ENCODE results near the gene PTRH1. TPM values are rescaled to one million over a fixed set of nuclear protein-coding genes. Genes with fewer than 3 reads are reported as not detected.
"Not testable (repeated sequence)": the region's sequence is repeated elsewhere in the genome, so short reads cannot be mapped to it uniquely, and the experiment has no call there.

Gene PTRH1
- total and polyA plus RNA-seq, 4 donors = 8.6 to 41.7 (median 24.7) TPM

GRCh38 chr9:127761491-127761956 lies 46.1 kb upstream of the PTRH1 start:
- DNase-seq (no peak), ATAC-seq (ENCODE audit: insufficient read depth, low FRiP score) (no peak)
- peaks cover 0 to 7% (median 0%) of the 10 kb centered on the region in 4 donors for H3K36me3 ChIP-seq (ENCODE audit: control insufficient read depth in 4 of 4, insufficient read depth in 4 of 4, low read length in 4 of 4)
- H3K27me3 ChIP-seq (ENCODE audit: control insufficient read depth in 3 of 3, insufficient read depth in 3 of 3, low read length in 2 of 3) = peaks cover 0 to 2% (median 0%) of the 10 kb centered on the region in 3 donors
- no peak overlapping the region for H3K4me3 ChIP-seq
- 63 to 82% methylated on average over 5 of the region's 5 CpGs for WGBS, 2 donors
- TF ChIP-seq, protein P1, sequence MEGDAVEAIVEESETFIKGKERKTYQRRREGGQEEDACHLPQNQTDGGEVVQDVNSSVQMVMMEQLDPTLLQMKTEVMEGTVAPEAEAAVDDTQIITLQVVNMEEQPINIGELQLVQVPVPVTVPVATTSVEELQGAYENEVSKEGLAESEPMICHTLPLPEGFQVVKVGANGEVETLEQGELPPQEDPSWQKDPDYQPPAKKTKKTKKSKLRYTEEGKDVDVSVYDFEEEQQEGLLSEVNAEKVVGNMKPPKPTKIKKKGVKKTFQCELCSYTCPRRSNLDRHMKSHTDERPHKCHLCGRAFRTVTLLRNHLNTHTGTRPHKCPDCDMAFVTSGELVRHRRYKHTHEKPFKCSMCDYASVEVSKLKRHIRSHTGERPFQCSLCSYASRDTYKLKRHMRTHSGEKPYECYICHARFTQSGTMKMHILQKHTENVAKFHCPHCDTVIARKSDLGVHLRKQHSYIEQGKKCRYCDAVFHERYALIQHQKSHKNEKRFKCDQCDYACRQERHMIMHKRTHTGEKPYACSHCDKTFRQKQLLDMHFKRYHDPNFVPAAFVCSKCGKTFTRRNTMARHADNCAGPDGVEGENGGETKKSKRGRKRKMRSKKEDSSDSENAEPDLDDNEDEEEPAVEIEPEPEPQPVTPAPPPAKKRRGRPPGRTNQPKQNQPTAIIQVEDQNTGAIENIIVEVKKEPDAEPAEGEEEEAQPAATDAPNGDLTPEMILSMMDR (IDR thresholded peaks at IDR 0.05; ENCODE audit: control extremely low read depth, extremely low read depth) = no peak
- H3K4me1 ChIP-seq (ENCODE audit: control insufficient read depth in 5 of 5, insufficient read depth in 5 of 5, low read length in 5 of 5) = peaks cover 0 to 8% (median 0%) of the 10 kb centered on the region in 5 donors
- no peaks in the 10 kb centered on the region for H3K9me3 ChIP-seq (ENCODE audit: control insufficient read depth in 4 of 4, insufficient read depth in 3 of 4, low read length in 3 of 4)
- H3K9ac ChIP-seq (ENCODE audit: insufficient read depth in 1 of 2, low read length in 2 of 2) = no peak overlapping the region
- H3K27ac ChIP-seq (ENCODE audit: low read depth in 1 of 2, low read length in 1 of 2) = peak overlapping the region; percentile 68 to 78

DNA sequence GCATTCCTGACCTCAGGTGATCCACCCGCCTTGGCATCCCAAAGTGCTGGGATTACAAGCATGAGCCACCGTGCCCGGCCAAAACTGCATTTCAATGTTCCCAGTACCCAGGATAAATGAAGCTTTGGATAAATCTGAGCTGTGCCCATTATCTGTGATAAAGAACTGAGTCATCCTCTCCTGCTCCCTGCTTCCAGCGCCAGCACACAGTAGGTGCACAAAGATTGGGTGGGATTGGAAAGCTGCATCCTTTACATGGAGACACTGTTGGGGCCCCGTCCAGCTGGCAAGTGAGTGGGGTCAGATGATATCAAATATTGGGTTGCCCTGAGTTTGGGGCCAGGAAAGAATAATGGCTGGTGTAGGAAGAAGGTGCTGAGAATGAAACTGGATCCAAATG lies 45.6 kb upstream of the PTRH1 start:
- TF ChIP-seq, protein P1 (IDR thresholded peaks at IDR 0.05; ENCODE audit: control extremely low read depth, extremely low read depth) = no peak
- H3K4me3 ChIP-seq = no peak overlapping the region
- 63 to 91% methylated on average over 5 of the region's 5 CpGs for WGBS, 2 donors

GRCh38 chr9:127758843-127759242 lies 43.4 kb upstream of the PTRH1 start:
- no peak for ATAC-seq (ENCODE audit: insufficient read depth, low FRiP score)
- Histone ChIP-seq H3K9ac (ENCODE audit: insufficient read depth in 1 of 2, low read length in 2 of 2) (no peak overlapping the region), H3K36me3 (ENCODE audit: control insufficient read depth in 4 of 4, insufficient read depth in 4 of 4, low read length in 4 of 4) (peaks cover 0 to 7% (median 0%) of the 10 kb centered on the region in 4 donors), H3K4me3 (no peak overlapping the region), H3K9me3 (ENCODE audit: control insufficient read depth in 4 of 4, insufficient read depth in 3 of 4, low read length in 3 of 4) (no peaks in the 10 kb centered on the region), H3K27me3 (ENCODE audit: control insufficient read depth in 3 of 3, insufficient read depth in 3 of 3, low read length in 2 of 3) (peaks cover 0 to 14% (median 4%) of the 10 kb centered on the region in 3 donors), H3K4me1 (ENCODE audit: control insufficient read depth in 5 of 5, insufficient read depth in 5 of 5, low read length in 5 of 5) (peaks cover 0 to 8% (median 7%) of the 10 kb centered on the region in 5 donors), H3K27ac (ENCODE audit: low read depth in 1 of 2, low read length in 1 of 2) (peak overlapping the region in 1 of 2 donors; percentile 51)
- no peak for DNase-seq
- WGBS, 2 donors = 72 to 84% methylated on average over 5 of the region's 5 CpGs
- TF ChIP-seq, protein P1 (IDR thresholded peaks at IDR 0.05; ENCODE audit: control extremely low read depth, extremely low read depth) = no peak

More for the DNA sequence above, 45.6 kb upstream of the PTRH1 start:
- Histone ChIP-seq H3K27ac (ENCODE audit: low read depth in 1 of 2, low read length in 1 of 2) (peak overlapping the region; percentile 68 to 78), H3K36me3 (ENCODE audit: control insufficient read depth in 4 of 4, insufficient read depth in 4 of 4, low read length in 4 of 4) (peaks cover 0 to 5% (median 0%) of the 10 kb centered on the region in 4 donors), H3K9ac (ENCODE audit: insufficient read depth in 1 of 2, low read length in 2 of 2) (no peak overlapping the region), H3K27me3 (ENCODE audit: control insufficient read depth in 3 of 3, insufficient read depth in 3 of 3, low read length in 2 of 3) (peaks cover 0 to 6% (median 0%) of the 10 kb centered on the region in 3 donors), H3K9me3 (ENCODE audit: control insufficient read depth in 4 of 4, insufficient read depth in 3 of 4, low read length in 3 of 4) (no peaks in the 10 kb centered on the region), H3K4me1 (ENCODE audit: control insufficient read depth in 5 of 5, insufficient read depth in 5 of 5, low read length in 5 of 5) (peaks cover 0 to 8% (median 0%) of the 10 kb centered on the region in 5 donors)
- ATAC-seq (ENCODE audit: insufficient read depth, low FRiP score) (no peak), DNase-seq (no peak)

DNA sequence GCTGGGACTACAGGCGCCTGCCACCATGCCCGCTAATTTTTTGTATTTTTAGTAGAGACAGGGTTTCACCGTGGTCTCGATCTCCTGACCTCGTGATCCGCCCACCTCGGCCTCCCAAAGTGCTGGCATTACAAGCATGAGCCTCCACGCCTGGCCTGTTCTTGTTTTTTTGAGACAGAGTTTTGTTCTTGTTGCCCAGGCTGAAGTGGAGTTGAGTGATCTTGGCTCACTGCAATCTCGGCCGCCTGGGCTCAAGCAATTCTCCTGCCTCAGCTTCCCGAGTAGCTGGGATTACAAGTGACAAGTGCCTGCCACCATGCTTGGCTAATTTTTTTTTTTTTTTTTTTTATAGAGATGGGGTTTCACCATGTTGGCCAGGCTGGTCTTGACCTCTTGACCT lies 41.3 kb upstream of the PTRH1 start:
- not testable (repeated sequence) for DNase-seq; H3K27ac ChIP-seq (ENCODE audit: low read depth in 1 of 2, low read length in 1 of 2); H3K4me3 ChIP-seq; ATAC-seq (ENCODE audit: insufficient read depth, low FRiP score); H3K4me1 ChIP-seq (ENCODE audit: control insufficient read depth in 5 of 5, insufficient read depth in 5 of 5, low read length in 5 of 5); H3K9me3 ChIP-seq (ENCODE audit: control insufficient read depth in 4 of 4, insufficient read depth in 3 of 4, low read length in 3 of 4); H3K9ac ChIP-seq (ENCODE audit: insufficient read depth in 1 of 2, low read length in 2 of 2)
- Histone ChIP-seq H3K36me3 (ENCODE audit: control insufficient read depth in 4 of 4, insufficient read depth in 4 of 4, low read length in 4 of 4) (peaks cover 0 to 11% (median 0%) of the 10 kb centered on the region in 4 donors), H3K27me3 (ENCODE audit: control insufficient read depth in 3 of 3, insufficient read depth in 3 of 3, low read length in 2 of 3) (peaks cover 0 to 16% (median 8%) of the 10 kb centered on the region in 3 donors)
- WGBS, 2 donors = 72 to 85% methylated on average over 11 of the region's 11 CpGs
